ENCODE measurements around the gene PMS2. TPM values are rescaled to one million over a fixed set of nuclear protein-coding genes. Genes with fewer than 3 reads are reported as not detected.
A peak's percentile ranks its signal among the peaks of the same experiment; 100 is the strongest.
"Not testable (repeated sequence)": the region's sequence is repeated elsewhere in the genome, so short reads cannot be mapped to it uniquely, and the experiment has no call there.

The PMS2 gene
- total and polyA plus RNA-seq, 2 donors (not counting 3 experiments of a cell fraction or from before 2014, with no cell fraction given): 5.2 to 14.5 TPM

GRCh38 chr7:5926263-5926870, 82.5 kb downstream of the PMS2 start:
- H4K20me1 ChIP-seq (replicated peaks; ENCODE audit: control insufficient read depth, extremely low read depth, insufficient read depth, low read length); H3K36me3 ChIP-seq (ENCODE audit: control insufficient read depth in 2 of 2, extremely low read depth in 1 of 2, insufficient read depth in 2 of 2, low read length in 2 of 2); H3K4me3 ChIP-seq (replicated peaks in 1 of 3; ENCODE audit: insufficient read depth in 1 of 3, low read depth in 1 of 3, low read length in 3 of 3); H3K4me1 ChIP-seq (ENCODE audit: control insufficient read depth, extremely low read depth, insufficient read depth, low read length); dilution Hi-C loops (cut with MboI; ENCODE audit: extremely low pct_ligation_motif_present, low sequenced_read_pairs); FAIRE-seq; H3K27ac ChIP-seq (ENCODE audit: insufficient read depth, low read depth, low read length); H3K9me3 ChIP-seq (replicated peaks; ENCODE audit: control insufficient read depth, insufficient read depth, low read length); H3K27me3 ChIP-seq (ENCODE audit: control insufficient read depth in 2 of 2, insufficient read depth in 2 of 2, low read length in 2 of 2); H3K9ac ChIP-seq (replicated peaks; ENCODE audit: extremely low read depth, insufficient read depth, low read length); H3K79me2 ChIP-seq (ENCODE audit: control insufficient read depth, insufficient read depth, low read length); BruUV-seq (replicated peaks); H3K9me1 ChIP-seq (replicated peaks; ENCODE audit: control insufficient read depth, extremely low read depth, insufficient read depth, low read length); DNase-seq (ENCODE audit: low read depth, low spot score); CTCF ChIA-PET; POLR2A ChIA-PET; H3K4me2 ChIP-seq (ENCODE audit: insufficient read depth, low read length); intact Hi-C loops (cut with micrococcal nuclease); H2AFZ ChIP-seq (ENCODE audit: low read depth, low read length): not testable (repeated sequence)

- H3K79me2 ChIP-seq (ENCODE audit: control insufficient read depth, insufficient read depth, low read length); H3K4me1 ChIP-seq (ENCODE audit: control insufficient read depth, extremely low read depth, insufficient read depth, low read length); H2AFZ ChIP-seq (ENCODE audit: low read depth, low read length); dilution Hi-C loops (cut with MboI; ENCODE audit: extremely low pct_ligation_motif_present, low sequenced_read_pairs); H3K9me1 ChIP-seq (replicated peaks; ENCODE audit: control insufficient read depth, extremely low read depth, insufficient read depth, low read length); H4K20me1 ChIP-seq (replicated peaks; ENCODE audit: control insufficient read depth, extremely low read depth, insufficient read depth, low read length); BruUV-seq (replicated peaks); H3K9me3 ChIP-seq (replicated peaks; ENCODE audit: control insufficient read depth, insufficient read depth, low read length); H3K36me3 ChIP-seq (ENCODE audit: control insufficient read depth in 2 of 2, extremely low read depth in 1 of 2, insufficient read depth in 2 of 2, low read length in 2 of 2); DNase-seq (ENCODE audit: low read depth, low spot score); H3K9ac ChIP-seq (replicated peaks; ENCODE audit: extremely low read depth, insufficient read depth, low read length); H3K27ac ChIP-seq (ENCODE audit: insufficient read depth, low read depth, low read length); H3K27me3 ChIP-seq (ENCODE audit: control insufficient read depth in 2 of 2, insufficient read depth in 2 of 2, low read length in 2 of 2); H3K4me2 ChIP-seq (ENCODE audit: insufficient read depth, low read length); H3K4me3 ChIP-seq (replicated peaks in 1 of 3; ENCODE audit: insufficient read depth in 1 of 3, low read depth in 1 of 3, low read length in 3 of 3); CTCF ChIA-PET; POLR2A ChIA-PET; FAIRE-seq; intact Hi-C loops (cut with micrococcal nuclease): not testable (repeated sequence)
Observed at GRCh38 chr7:5924630-5925029, 84.2 kb downstream of the PMS2 start.

- FAIRE-seq; H3K79me2 ChIP-seq (ENCODE audit: control insufficient read depth, insufficient read depth, low read length); BruUV-seq (replicated peaks); H3K9me3 ChIP-seq (replicated peaks; ENCODE audit: control insufficient read depth, insufficient read depth, low read length); H3K4me3 ChIP-seq (replicated peaks in 1 of 3; ENCODE audit: insufficient read depth in 1 of 3, low read depth in 1 of 3, low read length in 3 of 3); dilution Hi-C loops (cut with MboI; ENCODE audit: extremely low pct_ligation_motif_present, low sequenced_read_pairs); H4K20me1 ChIP-seq (replicated peaks; ENCODE audit: control insufficient read depth, extremely low read depth, insufficient read depth, low read length); H3K4me2 ChIP-seq (ENCODE audit: insufficient read depth, low read length); H3K4me1 ChIP-seq (ENCODE audit: control insufficient read depth, extremely low read depth, insufficient read depth, low read length); H3K9me1 ChIP-seq (replicated peaks; ENCODE audit: control insufficient read depth, extremely low read depth, insufficient read depth, low read length); intact Hi-C loops (cut with micrococcal nuclease); DNase-seq (ENCODE audit: low read depth, low spot score); H3K27ac ChIP-seq (ENCODE audit: insufficient read depth, low read depth, low read length); H3K9ac ChIP-seq (replicated peaks; ENCODE audit: extremely low read depth, insufficient read depth, low read length); H3K27me3 ChIP-seq (ENCODE audit: control insufficient read depth in 2 of 2, insufficient read depth in 2 of 2, low read length in 2 of 2); H2AFZ ChIP-seq (ENCODE audit: low read depth, low read length); POLR2A ChIA-PET; H3K36me3 ChIP-seq (ENCODE audit: control insufficient read depth in 2 of 2, extremely low read depth in 1 of 2, insufficient read depth in 2 of 2, low read length in 2 of 2); CTCF ChIA-PET: not testable (repeated sequence)
Observed at GRCh38 chr7:5924180-5924579, 84.7 kb downstream of the PMS2 start.

Small RNA genes within 50 kb of the gene (small RNA-seq; reads per million reads assigned to genes)
- gene RF00019 (ENCODE audit: insufficient read depth, insufficient read length, low read depth, low replicate concordance): not detected
- not detected for gene RNU6-218P (ENCODE audit: insufficient read depth, insufficient read length, low read depth, low replicate concordance)
- 3.9 reads per million, percentile 28 among the genes with 10 or more reads in this experiment for gene SNORA80D (ENCODE audit: insufficient read depth, insufficient read length, low read depth, low replicate concordance)

Other genes with a start within 250 kb of the PMS2 start
- 33.2 and 37.1 TPM in 2 replicates for gene RNF216, start 227.4 kb downstream of the PMS2 start, total RNA-seq
- 16.4 TPM in 2 replicates for gene RNF216, start 227.4 kb downstream of the PMS2 start, polyA plus RNA-seq
- gene OCM, start 128.3 kb downstream of the PMS2 start, total RNA-seq: not detected in 2 replicates
- gene OCM, start 128.3 kb downstream of the PMS2 start, polyA plus RNA-seq: not detected in 2 replicates
- 84.1 and 95.5 TPM in 2 replicates for gene CCZ1, start 110.3 kb downstream of the PMS2 start, total RNA-seq
- 31.1 and 40.6 TPM in 2 replicates for gene CCZ1, start 110.3 kb downstream of the PMS2 start, polyA plus RNA-seq
- gene RSPH10B, start 38.4 kb downstream of the PMS2 start, total RNA-seq: 0.18 and 0.29 TPM in 2 replicates
- 0.11 and 0.15 TPM in 2 replicates for gene RSPH10B, start 38.4 kb downstream of the PMS2 start, polyA plus RNA-seq
- gene AIMP2, start 223 bp upstream of the PMS2 start, total RNA-seq: 44.6 and 45.6 TPM in 2 replicates
- gene AIMP2, start 223 bp upstream of the PMS2 start, polyA plus RNA-seq: 59.4 and 67.7 TPM in 2 replicates
- 0.35 and 0.53 TPM in 2 replicates for gene ANKRD61, start 22.3 kb upstream of the PMS2 start, total RNA-seq
- gene ANKRD61, start 22.3 kb upstream of the PMS2 start, polyA plus RNA-seq: 0.18 and 0.32 TPM in 2 replicates
- gene EIF2AK1, start 50.1 kb upstream of the PMS2 start, total RNA-seq: 97.8 and 105 TPM in 2 replicates
- gene EIF2AK1, start 50.1 kb upstream of the PMS2 start, polyA plus RNA-seq: 35.6 and 58.1 TPM in 2 replicates
- gene USP42, start 95.9 kb upstream of the PMS2 start, total RNA-seq: 12.5 and 12.7 TPM in 2 replicates
- gene USP42, start 95.9 kb upstream of the PMS2 start, polyA plus RNA-seq: 4.2 TPM in 2 replicates